HEK293T (cell line): ENCODE data around the gene FBXO11.

ENCODE experiments used
- FOXA1 ChIP-seq: fragments of 450-650 bp; IDR thresholded peaks from 2 replicates; pipeline ENCODE4 v1.6.1; 2016; ENCODE audit warnings: mild to moderate bottlenecking
- FOXK2 ChIP-seq: fragments of 450-650 bp; IDR thresholded peaks from 2 replicates; pipeline ENCODE4 v1.6.1; 2016; ENCODE audit warnings: mild to moderate bottlenecking
- FOXM1 ChIP-seq: fragments of 450-650 bp; IDR thresholded peaks from 2 replicates; pipeline ENCODE4 v1.6.1; 2017; ENCODE audit warnings: mild to moderate bottlenecking, borderline replicate concordance
- HDGF ChIP-seq: fragments of 450-650 bp; IDR thresholded peaks from 2 replicates; pipeline ENCODE4 v1.6.1; 2017; ENCODE audit warnings: antibody characterized with exemption, borderline replicate concordance
- ZNF384 ChIP-seq: fragments of 450-650 bp; IDR thresholded peaks from 2 replicates; pipeline ENCODE4 v1.6.1; 2016

GRCh38 chr2:47937677-47938076 lies 31.4 kb upstream of the FBXO11 start:
- TF ChIP-seq FOXK2 (no peak), FOXM1 (no peak), FOXA1 (no peak), ZNF384 (no peak), HDGF (no peak)
